NCI-H146 treated with DMSO at 0.1 percent for 48 hours (cell line): Measurements from ENCODE around the gene PRKN.
"Not testable (repeated sequence)": the region's sequence is repeated elsewhere in the genome, so short reads cannot be mapped to it uniquely, and the experiment has no call there.

Experiments used
- DNase-seq: peaks from one replicate; lab custom pipeline; 2025; ENCODE audit not compliant: unreplicated experiment; lab: John Stamatoyannopoulos, UW

PRKN gene

DNA sequence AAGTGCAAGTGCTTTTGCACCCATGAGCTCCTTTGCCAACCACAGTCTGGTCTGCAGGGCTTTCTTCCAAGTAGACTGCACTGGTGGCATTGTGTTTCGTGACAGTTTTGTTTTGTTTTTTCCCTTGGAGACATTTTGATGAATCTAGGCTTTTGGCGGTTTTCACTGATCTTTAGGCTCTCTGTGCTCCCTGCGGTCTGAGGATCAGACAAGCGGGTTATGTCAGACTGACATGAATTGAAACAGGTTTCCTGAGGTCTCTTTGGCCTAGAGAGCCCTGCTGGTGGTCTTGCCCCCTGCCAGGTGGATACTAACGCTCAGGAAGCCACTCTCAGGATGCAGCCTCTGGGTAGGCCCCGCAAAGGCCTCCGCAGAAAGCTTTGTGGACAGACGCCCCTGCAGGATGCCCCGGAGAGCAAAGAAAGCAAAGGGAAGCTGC, 898.3 kb downstream of the PRKN start:
- no peak for DNase-seq

DNA sequence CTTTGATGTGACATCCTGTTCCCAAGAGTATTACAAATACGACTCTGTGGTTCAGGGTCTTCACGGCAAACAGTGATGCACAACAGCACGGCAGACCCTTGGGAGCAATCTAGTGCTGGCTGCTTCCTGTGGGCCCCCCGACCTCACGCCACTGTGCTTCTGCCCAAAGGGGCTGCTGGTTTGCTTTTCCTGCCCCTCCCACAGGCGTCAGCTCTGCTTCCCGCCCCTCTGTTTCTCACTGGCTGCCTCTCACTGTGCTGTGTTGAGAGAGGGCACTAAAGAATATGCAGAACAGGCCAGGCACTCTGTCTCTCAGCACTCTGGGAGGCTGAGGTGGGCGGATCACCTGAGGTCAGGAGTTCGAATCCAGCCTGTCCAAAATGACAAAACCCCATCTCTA, 899.2 kb downstream of the PRKN start:
- no peak for DNase-seq

DNA sequence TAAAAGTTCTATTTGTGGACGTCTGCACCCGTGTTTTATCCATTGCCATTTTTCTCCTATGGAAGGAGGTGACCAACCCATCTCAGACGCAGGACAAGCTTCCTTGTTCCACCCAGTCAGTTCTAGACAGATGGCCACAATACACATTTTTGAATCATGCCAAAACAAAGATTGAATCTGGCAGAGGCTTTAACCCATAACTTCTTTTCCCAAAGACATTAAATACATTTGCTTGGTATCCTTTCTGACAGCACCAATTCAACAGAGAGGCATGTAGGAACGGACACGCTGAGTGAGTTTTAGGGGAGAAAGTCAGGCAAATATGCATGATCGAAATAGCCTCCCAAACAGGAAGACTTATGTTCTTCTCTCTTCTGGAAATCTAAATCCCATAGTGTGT, 901.1 kb downstream of the PRKN start:
- no peak for DNase-seq

DNA sequence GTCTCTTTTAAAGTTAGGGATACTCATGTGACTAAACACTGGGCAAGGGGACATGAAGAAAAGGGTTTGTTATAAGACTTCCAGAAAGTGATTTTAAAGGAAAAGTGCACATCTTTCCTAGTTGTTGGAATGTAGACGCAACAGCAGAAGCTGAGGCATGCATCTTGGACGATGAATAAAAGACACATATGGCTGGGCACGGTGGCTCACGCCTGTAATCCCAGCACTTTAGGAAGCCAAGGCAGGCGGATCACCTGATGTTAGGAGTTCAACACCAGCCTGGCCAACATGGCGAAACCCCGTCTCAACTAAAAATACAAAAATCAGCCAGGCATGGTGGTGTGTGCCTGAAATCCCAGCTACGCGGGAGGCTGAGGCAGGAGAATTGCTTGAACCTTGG, 905.4 kb downstream of the PRKN start:
- DNase-seq, result not testable (repeated sequence)

DNA sequence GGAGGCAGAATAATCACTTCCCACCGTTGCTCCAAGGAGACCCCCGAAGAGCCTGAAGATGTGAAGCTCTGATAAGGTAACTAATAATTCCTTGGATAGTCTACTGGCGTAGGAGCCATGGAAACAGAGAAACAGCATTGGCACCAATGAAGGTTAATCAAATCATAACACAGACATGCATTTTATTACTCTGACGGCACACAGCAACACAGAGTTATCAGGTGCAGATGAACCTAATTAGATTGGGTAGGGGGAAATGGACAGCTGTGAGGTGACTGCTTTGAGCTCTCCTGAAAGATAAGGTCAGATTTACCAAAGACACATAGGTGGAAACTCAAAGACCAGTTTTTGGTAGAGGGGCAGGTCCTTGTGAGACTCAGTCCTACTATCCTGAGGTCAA, 909.7 kb downstream of the PRKN start:
- DNase-seq, result no peak

DNA sequence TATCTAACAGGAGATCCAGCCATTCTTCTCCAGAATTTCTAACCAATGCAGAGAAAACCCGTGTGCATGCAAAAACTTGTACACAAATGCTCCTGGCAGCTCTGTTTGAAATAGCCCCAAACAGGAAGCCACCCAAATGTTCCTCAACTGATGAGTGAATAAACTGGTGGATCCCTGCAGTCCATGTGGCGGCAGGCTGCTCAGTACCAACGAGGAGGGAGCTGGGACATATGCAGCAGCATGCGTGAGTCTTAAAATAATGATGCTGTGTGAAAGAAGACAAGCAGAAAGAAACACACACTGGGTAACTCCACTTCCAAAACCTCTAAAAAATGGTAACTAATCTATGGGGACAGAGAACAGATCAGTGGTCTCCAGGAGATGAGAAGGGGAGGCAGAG, 911.6 kb downstream of the PRKN start:
- no peak for DNase-seq

DNA sequence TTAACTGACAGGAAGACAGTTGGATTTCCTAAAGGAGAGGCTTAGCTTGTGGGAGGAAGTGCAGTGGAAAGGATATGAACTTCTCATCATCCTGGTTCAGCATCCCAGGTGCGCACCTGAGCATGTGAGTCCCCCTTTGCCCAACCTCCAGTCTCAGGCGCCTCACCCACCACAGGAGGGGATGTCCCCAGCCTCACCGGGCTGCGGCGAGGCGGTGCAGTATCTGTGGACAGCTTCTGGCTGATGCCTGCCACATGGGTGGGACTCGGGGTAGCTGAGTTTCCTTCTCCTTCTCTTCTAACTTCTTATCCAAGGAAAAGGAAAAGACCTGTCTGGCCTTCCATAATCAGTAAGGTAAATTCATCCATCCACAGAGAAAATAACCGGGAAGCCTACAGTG, 914.4 kb downstream of the PRKN start:
- DNase-seq, result no peak

DNA sequence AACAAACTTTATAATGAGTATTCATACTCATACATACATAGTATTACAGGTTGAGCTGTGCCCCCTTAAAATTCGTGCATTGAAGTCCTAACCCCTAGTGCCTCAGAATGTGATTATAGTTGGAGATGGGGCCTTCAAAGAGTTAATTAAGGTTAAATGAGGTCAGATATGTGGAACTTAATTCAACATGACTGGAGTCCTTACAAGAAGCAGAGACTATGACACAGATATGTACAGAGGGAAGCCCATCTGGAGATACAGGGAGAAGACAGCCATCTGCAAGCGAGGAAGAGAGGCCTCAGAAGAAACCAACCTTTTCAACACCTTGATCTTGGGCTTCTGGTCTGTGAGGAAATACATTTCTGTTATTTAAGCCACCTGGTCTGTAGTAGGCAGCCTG, 917.6 kb downstream of the PRKN start:
- DNase-seq, result no peak

DNA sequence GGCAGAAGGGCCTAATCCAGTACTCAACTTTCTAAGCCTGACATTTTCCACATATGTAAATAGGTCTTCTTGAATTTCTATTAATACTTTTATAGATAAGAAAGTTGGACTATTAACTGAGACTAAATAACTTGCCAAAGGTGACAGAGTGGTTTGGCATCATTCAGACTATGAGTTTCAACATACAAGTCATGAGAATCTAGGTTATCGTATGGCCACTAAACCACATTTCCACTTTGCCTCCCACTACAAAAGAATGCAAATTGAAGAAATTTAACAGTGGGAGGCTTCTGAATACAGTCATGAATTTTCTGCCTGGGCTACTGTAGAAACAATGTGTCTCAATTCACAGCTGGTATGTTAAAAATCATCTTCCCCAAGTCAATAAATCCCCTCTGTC, 922.7 kb downstream of the PRKN start:
- DNase-seq, result no peak

DNA sequence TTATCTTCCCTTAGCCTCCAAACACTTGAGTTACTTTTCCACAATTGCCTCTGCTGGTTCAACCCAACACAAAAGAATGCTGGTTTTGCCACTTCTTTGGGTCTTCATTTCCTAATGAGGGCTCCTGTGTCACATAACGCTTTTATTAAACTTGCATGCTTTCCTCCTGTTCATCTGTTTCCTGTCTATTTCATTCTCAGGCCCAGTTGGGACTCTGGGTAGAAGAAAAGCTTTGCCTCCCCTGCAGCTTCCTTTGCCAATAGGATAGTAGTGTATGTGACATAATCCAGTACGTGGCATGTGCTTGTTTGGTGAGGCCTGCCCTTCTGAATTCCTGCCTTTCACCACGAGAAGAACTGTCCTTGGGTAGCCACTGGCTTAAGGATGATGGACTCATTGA, 924.4 kb downstream of the PRKN start:
- no peak for DNase-seq

DNA sequence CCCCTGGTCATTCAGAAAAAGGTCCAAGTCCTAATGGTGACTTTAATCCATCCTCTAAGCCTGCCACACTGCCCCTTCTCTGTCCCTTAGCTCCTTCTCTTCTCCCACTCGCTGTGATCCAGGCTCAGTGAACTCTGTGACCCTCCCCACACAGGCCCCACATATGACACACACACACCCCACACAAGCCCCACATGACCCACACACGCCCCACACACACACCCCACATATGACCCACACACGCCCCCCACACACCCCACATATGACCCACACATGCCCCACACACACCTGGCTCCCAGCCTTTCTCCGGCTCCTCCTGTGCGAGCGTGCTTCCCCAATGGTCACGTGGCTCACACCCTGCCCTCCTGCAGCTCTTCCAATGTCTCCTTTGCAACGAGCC, 925.3 kb downstream of the PRKN start:
- no peak for DNase-seq

DNA sequence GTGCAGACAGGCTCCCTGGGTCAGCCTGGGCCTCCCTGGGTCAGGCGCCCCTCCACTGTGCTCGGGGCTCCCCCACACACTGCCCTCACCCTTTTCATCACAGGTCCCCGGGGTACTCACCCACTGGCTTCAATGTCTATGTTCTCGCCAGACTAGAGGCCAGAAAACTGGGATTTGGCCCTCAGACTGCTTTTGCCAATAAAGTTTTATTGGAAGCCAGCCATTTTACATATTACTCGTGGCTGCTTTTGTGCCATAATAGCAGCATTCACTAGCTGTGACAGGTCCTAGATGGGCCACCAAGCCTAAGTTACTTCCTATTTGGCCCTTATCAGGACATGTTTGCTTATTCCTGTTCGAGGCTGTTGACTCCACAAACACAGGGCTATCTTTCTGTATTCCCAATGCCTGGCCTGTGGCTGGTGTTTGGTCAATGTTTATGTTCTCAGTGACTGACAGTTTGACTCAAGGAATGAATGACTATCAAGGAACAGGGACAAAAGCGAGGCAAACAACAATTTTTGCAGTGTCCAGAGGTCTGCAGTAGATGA, 928.6 kb downstream of the PRKN start:
- DNase-seq, result no peak

DNA sequence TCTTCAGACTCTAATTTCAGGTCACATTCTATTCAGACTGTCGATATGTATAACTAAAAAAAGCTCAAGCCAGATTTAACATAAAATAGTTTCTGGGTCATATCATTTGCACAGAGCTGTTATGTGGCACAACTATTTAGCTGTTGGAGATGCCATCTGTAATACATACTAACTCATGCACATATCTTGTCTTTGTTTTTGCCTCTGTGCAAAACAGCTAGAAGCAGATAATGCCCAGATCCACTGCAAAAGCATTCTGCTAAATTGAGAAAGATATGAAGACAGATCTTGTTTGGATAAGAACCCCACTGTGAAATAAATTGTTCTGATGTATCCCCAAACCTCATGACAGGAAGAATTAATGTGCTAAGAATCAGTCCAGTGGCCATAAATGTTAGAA, 930.9 kb downstream of the PRKN start:
- DNase-seq, result no peak

DNA sequence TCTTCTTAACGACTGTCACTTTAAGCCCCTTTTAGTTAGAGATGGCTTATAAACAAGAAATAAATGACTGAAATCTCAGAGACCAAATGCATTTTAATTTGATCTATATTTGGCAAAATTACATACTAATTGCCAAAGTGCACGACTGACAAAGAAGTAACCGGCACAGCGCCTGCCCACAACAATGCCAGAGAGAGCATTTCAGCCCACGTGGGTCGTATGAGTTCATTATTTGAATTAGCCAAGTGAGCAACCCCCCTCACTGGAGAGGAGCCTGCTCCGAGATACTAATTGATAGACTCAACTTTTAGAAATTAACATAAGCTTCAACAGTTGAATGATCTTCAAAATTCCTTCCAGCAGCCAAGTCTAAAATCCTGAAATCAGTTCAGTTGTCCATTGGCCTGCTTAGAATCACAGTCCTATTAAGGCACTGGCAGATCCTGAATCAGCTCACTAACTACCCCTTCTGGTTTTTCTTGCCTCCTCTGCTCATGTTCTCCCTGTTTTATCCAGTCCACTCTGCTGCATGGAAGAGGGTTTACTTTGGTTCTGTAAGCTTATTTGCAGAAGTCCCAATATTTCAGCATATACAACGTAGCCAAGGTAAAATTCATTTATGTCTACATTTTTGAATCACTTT, 934.6 kb downstream of the PRKN start:
- DNase-seq, result no peak

DNA sequence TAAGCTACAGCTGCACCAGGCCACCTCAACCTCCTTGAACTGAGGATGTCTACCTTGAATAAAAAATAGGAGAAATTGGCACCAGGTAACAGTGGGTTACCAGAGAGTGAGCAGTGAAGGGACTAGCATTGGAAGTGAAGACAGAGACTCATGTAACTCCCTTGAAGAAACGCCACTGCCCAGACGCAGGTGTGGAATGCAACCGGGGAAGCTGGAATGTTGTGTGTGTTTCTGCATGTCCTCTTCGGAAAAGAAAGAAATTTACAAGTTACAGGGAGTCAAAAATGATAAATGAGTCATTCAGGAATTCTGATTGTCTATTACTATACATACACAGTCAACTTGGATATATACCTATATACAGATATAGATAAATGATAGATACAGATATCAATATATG, 939.0 kb downstream of the PRKN start:
- DNase-seq, result no peak

DNA sequence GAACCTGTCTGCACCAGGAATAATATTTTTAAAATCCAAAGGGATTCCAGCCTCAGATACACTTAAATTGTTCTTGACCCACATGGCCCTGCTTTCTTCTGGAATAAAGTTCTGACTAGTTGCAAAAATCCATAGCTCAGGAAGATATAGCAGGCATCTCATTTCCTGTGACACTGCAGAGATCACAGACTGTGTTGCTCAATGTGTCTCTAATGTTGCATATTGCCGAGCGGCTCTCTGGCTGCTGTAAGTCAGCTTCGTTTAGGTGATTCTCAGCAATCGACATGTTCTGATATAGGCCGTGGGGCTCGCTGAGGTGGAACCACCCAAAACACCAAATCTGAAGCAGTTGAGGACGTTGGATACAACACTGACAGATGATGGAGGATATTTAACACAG, 955.4 kb downstream of the PRKN start:
- DNase-seq, result no peak

DNA sequence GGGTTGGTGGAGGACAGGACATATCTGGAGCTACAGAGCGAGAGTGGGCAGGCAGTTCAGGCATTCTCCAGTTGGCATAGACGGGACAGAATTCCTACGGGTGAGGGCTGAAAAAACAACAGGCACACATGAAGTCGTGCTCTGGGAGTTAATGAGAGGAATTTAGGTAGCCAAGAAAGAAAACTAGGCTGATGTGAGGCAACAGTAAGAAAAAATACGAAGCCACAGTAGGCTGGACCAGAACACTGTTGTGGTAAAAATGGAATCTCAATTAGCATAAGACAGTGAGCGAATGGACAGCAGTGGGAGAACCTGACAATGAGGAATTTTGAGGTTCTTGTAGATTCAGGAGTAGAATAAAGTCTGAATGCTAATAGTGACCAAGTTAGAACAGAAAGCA, 965.6 kb downstream of the PRKN start:
- DNase-seq, result no peak

DNA sequence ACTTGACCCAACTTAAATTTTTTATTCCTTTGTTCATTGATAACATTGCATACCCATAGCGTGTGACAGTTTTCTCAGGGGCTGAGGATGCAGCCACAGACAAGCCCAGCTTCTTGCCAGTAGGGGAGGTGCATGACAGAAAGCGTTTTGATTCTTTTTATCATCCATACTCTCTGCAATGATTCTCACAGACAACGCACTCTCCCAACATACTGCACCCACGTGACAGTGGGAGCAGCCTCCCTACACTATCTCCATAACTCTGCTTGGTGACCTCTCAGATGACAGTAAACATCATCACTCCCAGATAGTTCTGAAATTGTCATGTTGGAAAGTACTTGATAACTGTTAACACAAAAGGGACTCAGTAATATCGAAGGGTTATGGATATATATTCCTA, 972.5 kb downstream of the PRKN start:
- DNase-seq, result no peak

DNA sequence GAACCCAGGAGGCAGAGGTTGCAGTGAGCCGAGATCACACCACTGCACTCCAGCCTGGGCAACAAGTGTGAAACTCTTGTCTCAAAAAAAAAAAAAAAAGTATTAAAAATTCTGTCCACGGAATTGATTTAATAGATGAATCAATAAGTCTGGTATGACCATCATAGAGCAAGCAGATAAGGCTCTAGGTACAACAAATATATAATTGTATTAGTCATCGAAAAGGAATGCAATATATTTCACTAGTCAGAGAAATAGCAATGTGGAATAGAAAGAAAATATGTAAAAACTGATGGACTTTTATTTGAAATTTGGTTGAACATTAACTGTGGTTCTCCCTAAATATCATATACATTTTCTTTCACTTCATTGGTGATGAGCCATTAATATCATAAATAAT, 976.9 kb downstream of the PRKN start:
- DNase-seq, result no peak

DNA sequence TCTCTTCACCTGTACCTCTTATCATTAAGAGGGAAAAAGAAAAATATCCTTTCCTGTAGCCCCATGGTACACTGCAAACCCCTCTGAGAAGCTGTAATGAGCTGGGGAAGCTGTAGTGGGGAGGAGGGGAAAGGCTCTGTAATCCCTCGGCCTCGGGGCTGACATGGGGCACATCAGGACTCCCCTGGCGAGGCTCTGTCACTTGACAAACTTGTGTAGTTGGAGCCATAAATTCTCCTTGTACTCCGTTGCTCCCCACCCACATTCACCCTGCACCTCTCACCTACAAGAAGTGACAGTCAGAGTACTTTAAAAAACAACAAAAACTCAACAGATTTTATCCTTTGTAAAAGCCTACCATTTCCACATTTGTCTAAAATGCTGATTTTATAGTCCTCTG, 978.0 kb downstream of the PRKN start:
- no peak for DNase-seq

DNA sequence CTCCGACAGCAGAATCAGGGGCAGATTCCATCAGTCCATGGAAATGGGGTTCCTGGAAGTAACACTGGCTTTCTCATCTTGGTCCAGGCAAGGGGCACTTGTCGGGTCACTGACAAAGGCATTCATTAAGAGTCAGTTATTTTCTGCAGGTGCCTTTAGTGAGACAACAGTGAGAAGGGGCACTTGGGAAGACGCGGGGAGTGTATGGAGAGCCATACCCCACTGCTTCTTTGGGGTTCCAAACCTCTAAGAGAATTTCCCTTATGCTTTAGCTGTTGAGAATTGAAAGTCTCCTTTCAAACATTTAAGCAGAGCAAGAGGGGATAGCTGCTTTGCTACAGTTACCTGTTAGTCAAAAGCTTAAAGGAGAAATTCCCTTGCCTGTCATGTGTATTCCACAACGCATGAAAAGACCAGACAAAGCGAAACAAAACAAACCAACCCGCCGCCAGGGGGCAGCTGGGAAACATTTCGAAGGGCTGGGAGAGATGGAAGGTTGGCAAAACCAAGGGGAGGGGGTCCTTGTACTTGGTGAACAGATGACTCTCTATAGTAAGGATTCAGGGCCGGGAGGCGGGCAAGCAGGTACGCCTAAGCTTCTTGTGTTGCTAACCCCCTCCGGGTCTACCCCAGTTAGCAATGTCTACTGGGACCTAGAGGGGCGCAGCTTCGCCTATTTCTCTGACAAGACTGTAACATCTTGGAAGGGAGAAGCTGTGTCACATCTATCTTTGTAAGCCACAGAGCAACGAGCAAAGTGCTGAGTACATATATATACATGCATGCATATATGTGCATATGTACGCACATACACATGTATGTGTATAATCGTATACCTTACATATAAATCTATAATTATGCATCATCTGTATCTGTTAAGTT, 978.8 kb downstream of the PRKN start:
- DNase-seq, result peak; percentile 36

DNA sequence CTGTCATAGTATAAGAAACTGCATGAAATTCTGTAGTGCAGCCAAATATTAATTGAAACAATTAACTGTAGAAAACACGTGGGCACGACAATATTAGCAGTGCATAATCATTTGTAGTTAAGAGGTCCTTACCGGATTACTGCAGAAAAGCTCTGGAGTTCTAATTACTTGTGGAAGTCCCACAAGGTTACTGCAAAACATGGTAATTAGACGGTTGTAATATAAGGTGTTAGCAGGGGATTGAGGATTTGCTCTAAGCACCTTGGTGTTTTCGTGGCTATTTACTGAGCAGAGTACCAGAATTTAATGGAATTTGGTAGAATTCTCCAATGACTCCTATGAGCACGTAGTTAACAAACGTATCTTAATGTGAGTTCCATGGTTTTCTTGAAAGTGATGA, 980.1 kb downstream of the PRKN start:
- no peak for DNase-seq
